CD14-positive monocyte (primary cell): ENCODE data around the gene FSD1. TPM values are rescaled to one million over a fixed set of nuclear protein-coding genes. Genes with fewer than 3 reads are reported as not detected.

ENCODE experiments used
- DNase-seq, 3 donors: peaks; one replicate each; pipeline ENCODE4 v3.0.0-alpha.2; 2011 to 2022
- H2AFZ ChIP-seq: 2 replicates; pipeline ENCODE4 v1.6.0; 2012; ENCODE audit warnings: mild to moderate bottlenecking, low read depth, low read length, inconsistent platforms; ENCODE audit not compliant: insufficient read depth, poor library complexity, severe bottlenecking
- H3K27ac ChIP-seq, 2 donors: 1 replicate in 1 of 2; 2 replicates in 1 of 2; pipeline ENCODE4 v1.5.1; 2012 to 2013; ENCODE audit warnings: low read length in 2 of 2, control low read depth in 1 of 2, inconsistent platforms in 1 of 2, low read depth in 1 of 2, mild to moderate bottlenecking in 1 of 2
- H3K27me3 ChIP-seq, 2 donors: one replicate each; pipeline versions ENCODE4 v1.6.0 to v1.6.1; 2011 to 2013; ENCODE audit warnings: low read length in 2 of 2; ENCODE audit not compliant: control insufficient read depth in 2 of 2, insufficient read depth in 2 of 2
- H3K36me3 ChIP-seq, 2 donors: replicated peaks in 1 of 2; 1 replicate in 1 of 2; 2 replicates in 1 of 2; pipeline versions ENCODE4 v1.5.1 to v1.6.1; 2012 to 2013; ENCODE audit warnings: low read length in 2 of 2, control low read depth in 1 of 2, inconsistent platforms in 1 of 2, mild to moderate bottlenecking in 1 of 2; ENCODE audit not compliant: insufficient read depth in 2 of 2, control insufficient read depth in 1 of 2
- H3K4me1 ChIP-seq, 2 donors: 1 replicate in 1 of 2; 2 replicates in 1 of 2; pipeline versions ENCODE4 v1.5.1 to v1.6.1; 2012 to 2013; ENCODE audit warnings: low read length in 2 of 2, control low read depth in 1 of 2, inconsistent platforms in 1 of 2, mild to moderate bottlenecking in 1 of 2, moderate library complexity in 1 of 2; ENCODE audit not compliant: insufficient read depth in 2 of 2, control insufficient read depth in 1 of 2
- H3K4me2 ChIP-seq: replicated peaks from 2 replicates; pipeline ENCODE3; 2012; ENCODE audit warnings: low read length, moderate library complexity, mild to moderate bottlenecking; ENCODE audit not compliant: poor library complexity, severe bottlenecking; ENCODE audit errors: extremely low read depth
- H3K4me3 ChIP-seq, 3 experiments: fragments of 200-600 bp in 1 of 3; sonication (generic) in 1 of 3; replicated peaks in 1 of 3; 1 replicate in 2 of 3; 2 replicates in 1 of 3; pipeline ENCODE4 v1.5.1; 2011 to 2013; ENCODE audit warnings: low read length in 3 of 3, mild to moderate bottlenecking in 3 of 3, control low read depth in 2 of 3, low read depth in 2 of 3, inconsistent platforms in 1 of 3, moderate library complexity in 1 of 3
- H3K79me2 ChIP-seq: 2 replicates; pipeline ENCODE4 v1.6.0; 2012; ENCODE audit warnings: mild to moderate bottlenecking, control low read depth, inconsistent platforms, low read length, moderate library complexity; ENCODE audit not compliant: insufficient read depth
- H3K9ac ChIP-seq: 2 replicates; pipeline ENCODE4 v1.6.0; 2017; ENCODE audit warnings: low read length, mild to moderate bottlenecking; ENCODE audit not compliant: insufficient read depth, poor library complexity, severe bottlenecking
- H3K9me3 ChIP-seq, 2 donors: replicated peaks in 1 of 2; 1 replicate in 1 of 2; 2 replicates in 1 of 2; pipeline versions ENCODE4 v1.5.1 to v1.6.1; 2012 to 2013; ENCODE audit warnings: low read length in 2 of 2, control low read depth in 1 of 2; ENCODE audit not compliant: control insufficient read depth in 1 of 2, insufficient read depth in 1 of 2
- H4K20me1 ChIP-seq: 2 replicates; pipeline ENCODE4 v1.6.0; 2012; ENCODE audit warnings: mild to moderate bottlenecking, low read length, control low read depth, moderate library complexity; ENCODE audit not compliant: insufficient read depth
- H3K27ac Mint-ChIP-seq, 7 donors: one replicate each; pipeline ENCODE4 v1.8.0; 2020; ENCODE audit warnings: mild to moderate bottlenecking in 7 of 7, mixed read lengths in 7 of 7, moderate library complexity in 6 of 7, inconsistent platforms in 2 of 7
- H3K27me3 Mint-ChIP-seq, 3 donors: one replicate each; pipeline ENCODE4 v1.8.0; 2021 to 2022; ENCODE audit warnings: low read depth in 3 of 3, mild to moderate bottlenecking in 3 of 3, mixed read lengths in 3 of 3, moderate library complexity in 3 of 3, inconsistent platforms in 1 of 3
- H3K36me3 Mint-ChIP-seq, 2 donors: one replicate each; pipeline ENCODE4 v1.8.0; 2020; ENCODE audit warnings: mixed read lengths in 2 of 2, inconsistent platforms in 1 of 2, mild to moderate bottlenecking in 1 of 2
- H3K4me1 Mint-ChIP-seq: one replicate; pipeline ENCODE4 v1.8.0; 2020; ENCODE audit warnings: mild to moderate bottlenecking, mixed read lengths
- H3K4me3 Mint-ChIP-seq, 2 donors: one replicate each; pipeline ENCODE4 v1.8.0; 2020; ENCODE audit warnings: mild to moderate bottlenecking in 2 of 2, mixed read lengths in 2 of 2, moderate library complexity in 1 of 2
- H3K9me3 Mint-ChIP-seq, 7 donors: one replicate each; pipeline ENCODE4 v1.8.0; 2020 to 2022; ENCODE audit warnings: mixed read lengths in 7 of 7, mild to moderate bottlenecking in 6 of 7, moderate library complexity in 6 of 7, inconsistent platforms in 2 of 7
- WGBS: methylation state at CpG from one replicate; pipeline ENCODE4 v1.1.5; 2013; ENCODE audit warnings: missing lambda C conversion rate; ENCODE audit not compliant: insufficient coverage; 5-methylcytosine and 5-hydroxymethylcytosine counted together
- intact Hi-C, 2 donors: fragments of 100-400 bp; cut with micrococcal nuclease; formaldehyde crosslinking; loops; one replicate each; pipeline versions ENCODE4 v1.15.0 to v1.15.1; 2023
- polyA plus RNA-seq, 3 donors: library from polyadenylated mRNA; depleted of rRNA in 1 of 3; unstranded in 2 of 3; stranded (reverse) in 1 of 3; fragments of 300-500 nt in 2 of 3; fragments of >200 nt in 1 of 3; fragmentation: Illumina TruSeq in 2 of 3; gene quantifications; 1 replicate in 2 of 3; 2 replicates in 1 of 3; pipeline ENCODE4 v1.2.3, GENCODE V29; 2012 to 2021
- TF ChIP-seq, protein P1 (sequence below): fragments of 200-600 bp; IDR thresholded peaks from one replicate; pipeline ENCODE4 v1.8.0; 2022; ENCODE audit warnings: antibody characterized with exemption, mild to moderate bottlenecking

FSD1 gene
- polyA plus RNA-seq, 3 donors: 0.39 TPM; not detected in 2

DNA sequence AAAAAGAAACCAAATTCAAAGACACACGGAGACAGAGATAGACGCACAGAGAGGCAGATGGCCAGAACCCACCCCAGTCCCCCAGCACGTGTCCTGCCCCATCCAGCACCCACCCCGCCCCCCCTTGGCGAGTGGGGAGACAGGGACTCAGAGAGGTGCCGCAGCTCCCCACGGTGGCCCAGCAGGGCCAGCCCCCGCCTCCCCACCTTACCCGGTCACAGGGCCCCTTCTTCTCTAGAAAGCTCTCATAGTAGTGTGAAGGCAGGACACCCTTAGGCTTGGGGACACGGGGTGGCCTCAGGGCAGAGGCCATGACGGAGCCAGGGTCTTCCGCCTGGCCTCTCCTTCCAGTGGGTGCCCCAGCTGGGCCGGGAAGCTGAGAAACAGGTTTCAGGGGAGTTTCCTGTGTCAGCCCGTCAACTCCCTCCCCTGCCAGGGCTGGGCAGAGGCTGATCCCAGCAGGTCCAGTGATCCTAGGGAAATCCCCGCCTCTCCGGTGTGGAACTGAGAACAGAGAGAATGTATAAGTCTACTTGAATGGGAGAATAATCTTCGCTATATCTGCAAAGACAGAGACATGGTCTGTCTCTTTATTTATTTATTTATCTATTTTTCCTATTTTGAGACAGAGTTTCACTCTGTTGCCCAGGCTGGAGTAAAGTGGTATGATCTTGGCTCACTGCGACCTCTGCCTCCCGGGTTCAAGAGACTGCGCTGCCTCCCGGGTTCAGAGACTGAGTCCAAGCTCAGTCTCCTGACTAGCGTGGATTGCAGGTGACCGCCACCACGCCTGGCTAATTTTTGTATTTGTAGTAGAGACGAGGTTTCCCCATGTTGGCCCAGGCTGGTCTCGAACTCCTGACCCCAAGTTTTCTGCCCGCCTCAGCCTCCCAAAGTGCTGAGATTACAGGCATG lies 34.3 kb downstream of the FSD1 start, which contains the start of gene STAP2:
STAP2 (minus strand) TSS at position 387 of the 915 bp plus-strand sequence; CDS start at position 313, 74 bp downstream.
- H3K36me3 Mint-ChIP-seq: no peaks in the 10 kb centered on the region
- Histone ChIP-seq H3K27me3 (no peaks in the 10 kb centered on the region), H3K4me1 (peaks cover 17 to 27% of the 10 kb centered on the region in 2 donors), H3K79me2 (no peaks in the 10 kb centered on the region), H3K9me3 (no peaks in the 10 kb centered on the region), H2AFZ (peak within 1 kb of the TSS; percentile 96), H3K4me2 (peak within 1 kb of the TSS; percentile 84), H3K36me3 (no peaks in the 10 kb centered on the region), H3K9ac (peak within 1 kb of the TSS; percentile 49), H4K20me1 (no peaks in the 10 kb centered on the region), H3K4me3 (peak within 1 kb of the TSS; percentile 46 to 76 (median 63)), H3K27ac (peak within 1 kb of the TSS in 1 of 2 donors; percentile 6)
- H3K4me1 Mint-ChIP-seq: peaks cover 21% of the 10 kb centered on the region
- intact Hi-C loops: loop anchor here in 1 of 2 donors (10.0 kb wide), 1 partner anchor 94 kb away; the partner anchor contains the start of gene YJU2
- no peak for DNase-seq
- TF ChIP-seq, protein P1, sequence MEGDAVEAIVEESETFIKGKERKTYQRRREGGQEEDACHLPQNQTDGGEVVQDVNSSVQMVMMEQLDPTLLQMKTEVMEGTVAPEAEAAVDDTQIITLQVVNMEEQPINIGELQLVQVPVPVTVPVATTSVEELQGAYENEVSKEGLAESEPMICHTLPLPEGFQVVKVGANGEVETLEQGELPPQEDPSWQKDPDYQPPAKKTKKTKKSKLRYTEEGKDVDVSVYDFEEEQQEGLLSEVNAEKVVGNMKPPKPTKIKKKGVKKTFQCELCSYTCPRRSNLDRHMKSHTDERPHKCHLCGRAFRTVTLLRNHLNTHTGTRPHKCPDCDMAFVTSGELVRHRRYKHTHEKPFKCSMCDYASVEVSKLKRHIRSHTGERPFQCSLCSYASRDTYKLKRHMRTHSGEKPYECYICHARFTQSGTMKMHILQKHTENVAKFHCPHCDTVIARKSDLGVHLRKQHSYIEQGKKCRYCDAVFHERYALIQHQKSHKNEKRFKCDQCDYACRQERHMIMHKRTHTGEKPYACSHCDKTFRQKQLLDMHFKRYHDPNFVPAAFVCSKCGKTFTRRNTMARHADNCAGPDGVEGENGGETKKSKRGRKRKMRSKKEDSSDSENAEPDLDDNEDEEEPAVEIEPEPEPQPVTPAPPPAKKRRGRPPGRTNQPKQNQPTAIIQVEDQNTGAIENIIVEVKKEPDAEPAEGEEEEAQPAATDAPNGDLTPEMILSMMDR: no peak
- H3K27ac Mint-ChIP-seq: peak within 1 kb of the TSS; percentile 13 to 85 (median 78)
- peaks cover 1 to 14% (median 12%) of the 10 kb centered on the region in 3 donors for H3K27me3 Mint-ChIP-seq
- H3K9me3 Mint-ChIP-seq: peaks cover 0 to 7% (median 0%) of the 10 kb centered on the region in 7 donors
- H3K4me3 Mint-ChIP-seq: peak within 1 kb of the TSS; percentile 96 to 97
- WGBS: 75% methylated on average over 13 of the region's 27 CpGs

DNA sequence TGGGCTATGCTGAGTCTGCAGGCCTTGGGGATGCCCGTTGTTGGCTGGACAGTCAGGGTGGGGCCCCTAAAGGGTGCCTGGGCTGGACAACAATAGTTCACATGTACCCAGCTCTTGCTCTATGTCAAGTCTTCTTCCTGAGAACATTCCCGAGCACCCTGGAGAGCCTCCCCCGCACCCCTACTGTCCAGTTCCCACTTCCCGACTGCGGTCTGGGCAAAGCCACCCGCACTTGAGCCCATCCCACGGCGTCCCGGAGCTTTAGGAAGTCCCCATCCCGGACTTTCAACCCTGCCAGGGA lies 37.9 kb downstream of the FSD1 start:
- H3K79me2 ChIP-seq: peaks cover 6% of the 10 kb centered on the region
- 9% methylated on average over 10 of the region's 10 CpGs for WGBS
- peak overlapping the region; percentile 62 for H3K9ac ChIP-seq
- H3K27ac Mint-ChIP-seq: peak overlapping the region; percentile 72 to 98 (median 91)
- no peaks in the 10 kb centered on the region for H3K9me3 Mint-ChIP-seq
- no peak for DNase-seq
- peaks cover 6% of the 10 kb centered on the region for H4K20me1 ChIP-seq
- H3K4me3 Mint-ChIP-seq: peak overlapping the region; percentile 90 to 91
- no peaks in the 10 kb centered on the region for H3K27me3 ChIP-seq
- H3K27me3 Mint-ChIP-seq: peaks cover 0 to 17% (median 12%) of the 10 kb centered on the region in 3 donors
- H3K9me3 ChIP-seq: no peaks in the 10 kb centered on the region
- peak overlapping the region; percentile 41 to 84 (median 70) for H3K4me3 ChIP-seq
- TF ChIP-seq, protein P1: no peak
- H3K4me1 Mint-ChIP-seq: peaks cover 31% of the 10 kb centered on the region
- H3K27ac ChIP-seq: peak overlapping the region; percentile 50 to 76
- peaks cover 6 to 13% of the 10 kb centered on the region in 2 donors for H3K36me3 ChIP-seq
- peak overlapping the region; percentile 97 for H3K4me2 ChIP-seq
- H3K36me3 Mint-ChIP-seq: peaks cover 20% of the 10 kb centered on the region in 2 donors
- intact Hi-C loops: loop anchor here (1.0 to 5.0 kb wide), 5 partner anchors 13 to 131 kb away; partner anchors contain the start of genes HDGFL2 (in 1 of the 2), UBXN6 (in 1 of the 2) and YJU2 (in 1 of the 2)
- peak overlapping the region; percentile 98 for H2AFZ ChIP-seq
- H3K4me1 ChIP-seq: peaks cover 27 to 38% of the 10 kb centered on the region in 2 donors
